Mesenteric fat pad (tissue), 1 donor: Measurements from ENCODE around the gene BEAN1. TPM values are rescaled to one million over a fixed set of nuclear protein-coding genes. Genes with fewer than 3 reads are reported as not detected.

Source experiments
- DNase-seq: peaks from one replicate; pipeline ENCODE4 v3.0.0-alpha.2; 2020; ENCODE audit warnings: low spot score
- total RNA-seq: library from RNA; stranded (reverse); fragmentation: NEBNext Ultra II Directional; extraction: Animal tissue kit (Norgen Biotek cat#: 25700); gene quantifications from one replicate; pipeline ENCODE4 v1.2.1, GENCODE V29; 2021
- donor health status: DM: yes; HTN: yes; CAD: no.

The BEAN1 gene
- total RNA-seq, 1 donor from 2014 or later = 0.51 TPM

GRCh38 chr16:66395806-66396555 is 31.1 kb upstream of the BEAN1 start:
- no peak for DNase-seq

- no peak for DNase-seq
These were observed 29.2 kb upstream of the BEAN1 start for GRCh38 chr16:66397736-66398433.

GRCh38 chr16:66399031-66399430 is 28.1 kb upstream of the BEAN1 start:
- DNase-seq = no peak

- no peak for DNase-seq
These were observed 27.2 kb upstream of the BEAN1 start for GRCh38 chr16:66399930-66400329.

- DNase-seq = no peak
These were observed 26.4 kb upstream of the BEAN1 start for GRCh38 chr16:66400503-66401380.

GRCh38 chr16:66401610-66402009 is 25.5 kb upstream of the BEAN1 start:
- no peak for DNase-seq

GRCh38 chr16:66402166-66402565 is 24.9 kb upstream of the BEAN1 start:
- no peak for DNase-seq

GRCh38 chr16:66402591-66403230 is 24.4 kb upstream of the BEAN1 start:
- no peak for DNase-seq

- DNase-seq = no peak
These were observed 23.5 kb upstream of the BEAN1 start for GRCh38 chr16:66403531-66404145.

- DNase-seq = no peak
These were observed 21.9 kb upstream of the BEAN1 start for GRCh38 chr16:66405057-66405783.

GRCh38 chr16:66406534-66407221 is 20.4 kb upstream of the BEAN1 start:
- peak; percentile 96 for DNase-seq

GRCh38 chr16:66408163-66409048 is 18.7 kb upstream of the BEAN1 start:
- no peak for DNase-seq

GRCh38 chr16:66409156-66409555 is 17.9 kb upstream of the BEAN1 start:
- DNase-seq = no peak

- DNase-seq = no peak
These were observed 14.9 kb upstream of the BEAN1 start for GRCh38 chr16:66412182-66412581.

GRCh38 chr16:66414891-66415290 is 12.2 kb upstream of the BEAN1 start:
- DNase-seq = no peak

- no peak for DNase-seq
These were observed 11.0 kb upstream of the BEAN1 start for GRCh38 chr16:66416136-66416535.

- no peak for DNase-seq
These were observed 10.0 kb upstream of the BEAN1 start for GRCh38 chr16:66416939-66417700.
